H1 (cell line): Measurements from ENCODE around the gene PPIL6. TPM values are rescaled to one million over a fixed set of nuclear protein-coding genes. Genes with fewer than 3 reads are reported as not detected.

ENCODE experiments used
- CTCF ChIA-PET: fragments of 300-600 bp; sonication (Branson Sonifier 250); formaldehyde crosslinking; loops from one replicate; lab custom pipeline; 2021; ENCODE audit not compliant: partially characterized antibody; lab: Charles Lee
- POLR2A ChIA-PET: fragments of 300-600 bp; sonication (Branson Sonifier 250); formaldehyde crosslinking; loops from one replicate; lab custom pipeline; 2021; ENCODE audit warnings: inconsistent platforms; ENCODE audit not compliant: partially characterized antibody; lab: Charles Lee
- DNase-seq, 2 experiments: peaks; one replicate each; pipeline versions ENCODE4 v3.0.0 to v3.0.0-alpha.2; 2010 to 2022; ENCODE audit warnings: low spot score in 2 of 2, low read depth in 1 of 2, mixed read lengths in 1 of 2
- FAIRE-seq: peaks from 2 replicates; lab custom pipeline; 2011; peaks lifted over from hg19 to GRCh38; lab: Jason Lieb, UNC
- H2AFZ ChIP-seq: 2 replicates; pipeline ENCODE4 v1.8.1; 2012; ENCODE audit warnings: low read length, inconsistent platforms
- H2AK5ac ChIP-seq: 2 replicates; pipeline ENCODE4 v1.6.1; 2013; ENCODE audit warnings: low read depth, low read length
- H2BK120ac ChIP-seq: replicated peaks from 2 replicates; pipeline ENCODE3; 2013; ENCODE audit warnings: low read depth, low read length, inconsistent platforms
- H2BK12ac ChIP-seq: 2 replicates; pipeline ENCODE4 v1.6.1; 2013; ENCODE audit warnings: low read depth, low read length
- H2BK15ac ChIP-seq: 2 replicates; pipeline ENCODE4 v1.6.1; 2013; ENCODE audit warnings: low read length
- H2BK20ac ChIP-seq: 2 replicates; pipeline ENCODE4 v1.6.1; 2013; ENCODE audit warnings: low read length
- H2BK5ac ChIP-seq: 2 replicates; pipeline ENCODE4 v1.6.1; 2013; ENCODE audit warnings: low read depth, low read length
- H3K14ac ChIP-seq: 2 replicates; pipeline ENCODE4 v1.6.1; 2013; ENCODE audit warnings: inconsistent platforms; ENCODE audit not compliant: insufficient read length
- H3K18ac ChIP-seq: 2 replicates; pipeline ENCODE4 v1.6.1; 2013; ENCODE audit warnings: low read length; ENCODE audit errors: extremely low read depth
- H3K23ac ChIP-seq: 2 replicates; pipeline ENCODE4 v1.6.1; 2013; ENCODE audit warnings: inconsistent platforms; ENCODE audit not compliant: insufficient read length
- H3K23me2 ChIP-seq: 2 replicates; pipeline ENCODE4 v1.6.1; 2013; ENCODE audit warnings: low read depth, low read length
- H3K27ac ChIP-seq: 2 replicates; pipeline ENCODE4 v1.6.1; 2011; ENCODE audit warnings: low read depth, low read length, inconsistent platforms
- H3K27me3 ChIP-seq, 4 experiments: replicated peaks in 1 of 4; 1 replicate in 1 of 4; 2 replicates in 3 of 4; pipeline versions ENCODE4 v1.6.1 to v1.8.1; 2011 to 2013; ENCODE audit warnings: low read length in 3 of 4, mild to moderate bottlenecking in 3 of 4, inconsistent platforms in 2 of 4, mixed read lengths in 2 of 4, moderate library complexity in 1 of 4; ENCODE audit not compliant: control insufficient read depth in 3 of 4, insufficient read depth in 3 of 4; ENCODE audit errors: extremely low read depth in 1 of 4
- H3K36me3 ChIP-seq, 4 experiments: 2 replicates each; pipeline versions ENCODE4 v1.6.1 to v1.8.1; 2011 to 2013; ENCODE audit warnings: mild to moderate bottlenecking in 4 of 4, low read length in 3 of 4, moderate library complexity in 2 of 4, control low read depth in 1 of 4, inconsistent platforms in 1 of 4; ENCODE audit not compliant: insufficient read depth in 4 of 4, control insufficient read depth in 2 of 4
- H3K4ac ChIP-seq: replicated peaks from 2 replicates; pipeline ENCODE3; 2013; ENCODE audit warnings: low read length, low read depth, mixed read lengths, inconsistent platforms; ENCODE audit not compliant: insufficient read length
- H3K4me1 ChIP-seq, 4 experiments: replicated peaks in 1 of 4; 1 replicate in 1 of 4; 2 replicates in 3 of 4; pipeline versions ENCODE4 v1.6.1 to v1.8.1; 2011 to 2013; ENCODE audit warnings: low read length in 3 of 4, inconsistent platforms in 2 of 4, mixed read lengths in 1 of 4; ENCODE audit not compliant: insufficient read depth in 4 of 4, control insufficient read depth in 3 of 4
- H3K4me2 ChIP-seq, 2 experiments: 2 replicates each; pipeline versions ENCODE4 v1.6.1 to v1.8.1; 2011 to 2013; ENCODE audit warnings: low read depth in 2 of 2, low read length in 2 of 2, control low read depth in 1 of 2, inconsistent platforms in 1 of 2, mild to moderate bottlenecking in 1 of 2; ENCODE audit not compliant: insufficient read depth in 1 of 2
- H3K4me3 ChIP-seq, 4 experiments: fragments of 200-600, 300-600 bp in 1 of 4; sonication (generic), shearing (Covaris generic), sonication (Bioruptor Twin) in 1 of 4; 2 replicates each; pipeline versions ENCODE4 v1.5.1 to v1.8.1; 2011 to 2016; ENCODE audit warnings: low read length in 4 of 4, low read depth in 3 of 4, control low read depth in 2 of 4, inconsistent platforms in 2 of 4, mild to moderate bottlenecking in 2 of 4, mixed read lengths in 1 of 4, moderate library complexity in 1 of 4; ENCODE audit not compliant: insufficient read depth in 2 of 4; ENCODE audit errors: extremely low read depth in 1 of 4
- H3K56ac ChIP-seq: replicated peaks from 2 replicates; pipeline ENCODE3; 2013; ENCODE audit warnings: low read depth, mild to moderate bottlenecking, mixed read lengths, low read length, inconsistent platforms; ENCODE audit not compliant: insufficient read length
- H3K79me1 ChIP-seq: 2 replicates; pipeline ENCODE4 v1.6.1; 2013; ENCODE audit warnings: low read depth, low read length, control low read depth
- H3K79me2 ChIP-seq, 2 experiments: 2 replicates each; pipeline versions ENCODE4 v1.6.1 to v1.8.1; 2012 to 2013; ENCODE audit warnings: low read length in 2 of 2, mild to moderate bottlenecking in 2 of 2, inconsistent platforms in 1 of 2; ENCODE audit not compliant: insufficient read depth in 2 of 2, control insufficient read depth in 1 of 2
- H3K9ac ChIP-seq, 4 experiments: replicated peaks in 1 of 4; 1 replicate in 1 of 4; 2 replicates in 3 of 4; pipeline versions ENCODE4 v1.6.1 to v1.8.1; 2011 to 2013; ENCODE audit warnings: low read depth in 3 of 4, low read length in 3 of 4, control low read depth in 2 of 4, mild to moderate bottlenecking in 2 of 4, moderate library complexity in 2 of 4, inconsistent platforms in 1 of 4; ENCODE audit errors: extremely low read depth in 1 of 4
- H3K9me3 ChIP-seq, 2 experiments: 2 replicates each; pipeline versions ENCODE4 v1.6.1 to v1.8.1; 2012 to 2013; ENCODE audit warnings: mild to moderate bottlenecking in 2 of 2, moderate library complexity in 2 of 2, control low read depth in 1 of 2, inconsistent platforms in 1 of 2, low read depth in 1 of 2, low read length in 1 of 2, mixed read lengths in 1 of 2; ENCODE audit not compliant: insufficient read depth in 2 of 2
- H4K20me1 ChIP-seq, 2 experiments: replicated peaks in 1 of 2; 2 replicates each; pipeline versions ENCODE3 to v1.8.1; 2011 to 2013; ENCODE audit warnings: inconsistent platforms in 2 of 2, low read length in 2 of 2, mild to moderate bottlenecking in 1 of 2; ENCODE audit not compliant: insufficient read depth in 2 of 2, control insufficient read depth in 1 of 2
- H4K5ac ChIP-seq: 2 replicates; pipeline ENCODE4 v1.6.1; 2013; ENCODE audit warnings: low read length, low read depth, mixed read lengths, inconsistent platforms; ENCODE audit not compliant: insufficient read length
- H4K8ac ChIP-seq: 2 replicates; pipeline ENCODE4 v1.8.0; 2013; ENCODE audit warnings: mild to moderate bottlenecking, moderate library complexity, low read length, inconsistent platforms; ENCODE audit not compliant: insufficient read depth; ENCODE audit errors: extremely low read depth
- H4K91ac ChIP-seq: replicated peaks from 2 replicates; pipeline ENCODE3; 2013; ENCODE audit warnings: low read length, mixed read lengths, inconsistent platforms; ENCODE audit not compliant: insufficient read length
- CREB1 ChIP-seq: IDR thresholded peaks from 2 replicates; pipeline ENCODE4 v1.6.1; 2012; ENCODE audit warnings: inconsistent platforms
- WGBS, 2 experiments: shearing (Covaris generic) in 1 of 2; methylation state at CpG; one replicate each; pipeline versions ENCODE4 v1.1.6 to v1.1.7; 2013 to 2015; ENCODE audit warnings: low lambda C conversion rate in 2 of 2, mixed read lengths in 2 of 2, inconsistent platforms in 1 of 2, low coverage in 1 of 2, missing lambda C conversion rate in 1 of 2; ENCODE audit not compliant: insufficient replicate concordance in 2 of 2, insufficient coverage in 1 of 2, insufficient read length in 1 of 2; ENCODE audit errors: extremely low coverage in 1 of 2, missing lambda C conversion rate in 1 of 2; 5-methylcytosine and 5-hydroxymethylcytosine counted together
- polyA plus RNA-seq, 7 experiments: library from polyadenylated mRNA; depleted of rRNA in 3 of 7; stranded (reverse) in 5 of 7; unstranded in 2 of 7; fragments of >200 nt in 5 of 7; fragments of 200-250 nt in 2 of 7; gene quantifications; 1 replicate in 5 of 7; 2 replicates in 1 of 7; 4 replicates in 1 of 7; pipeline versions ENCODE4 v1.2.1 to v1.2.3, GENCODE V29; 2011 to 2013; ENCODE audit warnings: missing spikeins in 2 of 7, mixed read lengths in 2 of 7
- total RNA-seq: library from RNA; stranded (reverse); fragmentation: NEBNext Ultra II Directional; extraction: Animal tissue kit (Norgen Biotek cat#: 25700); gene quantifications from 2 replicates; pipeline ENCODE4 v1.2.1, GENCODE V29; 2021

Gene PPIL6
- total and polyA plus RNA-seq, 2 of the 8 experiments (the other 6 are each of a cell fraction or from before 2014, with no cell fraction given): 0.42 to 1.3 TPM

DNA sequence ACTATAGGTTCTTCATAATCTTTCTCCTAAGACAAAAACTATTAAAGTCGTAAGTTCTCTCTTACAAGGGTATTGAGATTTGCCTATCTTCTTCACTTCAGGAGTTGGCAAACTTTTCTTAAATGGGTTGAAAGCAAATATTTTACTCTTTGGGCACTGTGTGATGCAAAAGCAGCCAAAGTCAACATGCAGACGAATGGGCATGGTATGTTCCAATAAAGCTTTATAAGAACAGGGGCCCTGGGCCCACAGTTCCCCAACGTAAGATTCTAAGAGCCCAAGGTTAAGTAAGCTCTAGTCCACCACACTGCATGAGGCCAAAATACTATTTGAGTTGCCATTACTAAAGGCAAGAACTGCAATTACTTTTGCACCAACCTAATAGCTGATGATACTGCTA, 69.6 kb downstream of the PPIL6 start:
- Histone ChIP-seq H4K8ac (no peak overlapping the region), H3K4ac (no peak overlapping the region), H2BK12ac (no peak overlapping the region), H3K14ac (no peak overlapping the region), H2AFZ (no peak overlapping the region), H3K56ac (no peak overlapping the region), H3K18ac (no peak overlapping the region), H3K9ac (no peak overlapping the region), H2AK5ac (no peak overlapping the region), H3K27me3 (no peaks in the 10 kb centered on the region), H3K9me3 (no peaks in the 10 kb centered on the region), H2BK120ac (no peak overlapping the region), H3K23ac (no peak overlapping the region), H3K79me1 (no peaks in the 10 kb centered on the region), H3K27ac (no peak overlapping the region), H3K23me2 (peaks cover 3% of the 10 kb centered on the region; the same call in 1 of the 2 replicates), H3K4me2 (no peak overlapping the region), H4K91ac (no peak overlapping the region), H4K20me1 (peaks cover 3 to 5% of the 10 kb centered on the region in 2 experiments), H2BK20ac (no peak overlapping the region), H2BK5ac (no peak overlapping the region), H3K4me3 (no peak overlapping the region), H3K79me2 (0 out of 4 replicates have a peak, but pooled peaks cover 0 to 3% of the 10 kb centered on the region in 2 experiments), H3K4me1 (no peaks in the 10 kb centered on the region), H4K5ac (no peak overlapping the region), H2BK15ac (no peak overlapping the region)
- WGBS, 2 experiments: 83% methylated on average over 3 of the region's 3 CpGs; no CpG with 5 or more reads in 1 of the 2 experiments
- POLR2A ChIA-PET: interaction anchor here (1.3 to 3.5 kb wide), 2 partner anchors 12 to 20 kb away, joined by 3 to 20 read pairs; partner anchors contain the start of gene CD164
- CTCF ChIA-PET: interaction anchor here (0.9 to 2.1 kb wide), 4 partner anchors 12 to 185 kb away, joined by 3 to 8 read pairs (median 4); no protein-coding TSS in a partner anchor
- DNase-seq: no peak
- no peak for FAIRE-seq
- TF ChIP-seq CREB1: no peak
- TF ChIP-seq, all 59 proteins: peak for 0
- H3K36me3 ChIP-seq: peaks cover 21 to 87% (median 46%) of the 10 kb centered on the region in 4 experiments
